K562 (cell line): ENCODE measurements around the gene TMEM217. TPM values are rescaled to one million over a fixed set of nuclear protein-coding genes. Genes with fewer than 3 reads are reported as not detected.

Experiments used
- ARNT ChIP-seq, 2 experiments: fragments of 450-650 bp; IDR thresholded peaks; 2 replicates each; pipeline ENCODE4 v1.6.1; 2016; ENCODE audit warnings: mild to moderate bottlenecking in 1 of 2
- BRCA1 ChIP-seq, 2 experiments: fragments of 450-650 bp in 1 of 2; sonication (generic) in 1 of 2; formaldehyde crosslinking in 1 of 2; IDR thresholded peaks; 2 replicates each; pipeline versions ENCODE4 v1.5.0 to v1.6.1; 2017 to 2020; ENCODE audit warnings: mild to moderate bottlenecking in 1 of 2, missing genetic modification reagents in 1 of 2
- CEBPG ChIP-seq, 3 experiments: fragments of 200-800 bp in 1 of 3; sonication (Bioruptor generic) in 1 of 3; sonication (generic) in 1 of 3; formaldehyde crosslinking in 1 of 3; IDR thresholded peaks in 2 of 3; conservative IDR thresholded peaks in 1 of 3; 2 replicates each; pipeline versions ENCODE4 v1.6.1 to v1.8.0; 2016 to 2022; ENCODE audit warnings: missing compliant biosample characterization in 2 of 3, missing genetic modification characterization in 2 of 3, mild to moderate bottlenecking in 1 of 3, missing genetic modification reagents in 1 of 3
- CLOCK ChIP-seq: fragments of 250-450 bp; sonication (Bioruptor Pico); IDR thresholded peaks from 2 replicates; pipeline ENCODE4 v1.4.0; 2020; ENCODE audit warnings: mild to moderate bottlenecking, moderate library complexity, borderline replicate concordance
- FOSL1 ChIP-seq: fragments of 200-800 bp; sonication (Bioruptor generic); conservative IDR thresholded peaks from 2 replicates; pipeline ENCODE4 v1.6.1; 2016; ENCODE audit warnings: missing genetic modification characterization, missing compliant biosample characterization
- HDAC1 ChIP-seq, 2 experiments: fragments of 450-650 bp; IDR thresholded peaks; 2 replicates each; pipeline ENCODE4 v1.6.1; 2016 to 2017; ENCODE audit warnings: inconsistent platforms in 1 of 2, mild to moderate bottlenecking in 1 of 2, moderate library complexity in 1 of 2
- KDM1A ChIP-seq, 2 experiments: fragments of 450-650 bp; IDR thresholded peaks; 2 replicates each; pipeline ENCODE4 v1.6.1; 2016; ENCODE audit warnings: mild to moderate bottlenecking in 2 of 2
- LEF1 ChIP-seq: fragments of 450-650 bp; IDR thresholded peaks from 2 replicates; pipeline ENCODE4 v1.6.1; 2016; ENCODE audit warnings: mild to moderate bottlenecking
- MYC ChIP-seq, 2 experiments: fragments of 250-450 bp in 1 of 2; sonication (Bioruptor Pico) in 1 of 2; IDR thresholded peaks; 2 replicates each; pipeline versions ENCODE4 v1.5.1 to v1.6.1; 2012 to 2021; ENCODE audit warnings: low read depth in 2 of 2, borderline replicate concordance in 1 of 2, improper control_type of control experiment in 1 of 2, low read length in 1 of 2, mild to moderate bottlenecking in 1 of 2, moderate library complexity in 1 of 2
- RAD21 ChIP-seq, 2 experiments: fragments of 250-450 bp in 1 of 2; fragments of 450-650 bp in 1 of 2; sonication (Bioruptor Pico) in 1 of 2; formaldehyde crosslinking in 1 of 2; IDR thresholded peaks in 1 of 2; conservative IDR thresholded peaks in 1 of 2; 2 replicates each; pipeline versions ENCODE4 v1.4.0 to v1.8.0; 2020 to 2022; ENCODE audit warnings: mild to moderate bottlenecking in 2 of 2, moderate library complexity in 1 of 2
- SPI1 ChIP-seq: IDR thresholded peaks from 2 replicates; pipeline ENCODE4 v1.6.1; 2011; ENCODE audit warnings: low read depth, low read length, control low read depth, borderline replicate concordance
- YBX1 ChIP-seq: fragments of 450-650 bp; IDR thresholded peaks from 2 replicates; pipeline ENCODE4 v1.7.1; 2016; ENCODE audit warnings: mild to moderate bottlenecking
- ZBTB5 ChIP-seq: fragments of 450-650 bp; IDR thresholded peaks from 2 replicates; pipeline ENCODE4 v1.6.1; 2017; ENCODE audit warnings: antibody characterized with exemption
- ZNF23 ChIP-seq: fragments of 250-450 bp; sonication (Bioruptor Pico); IDR thresholded peaks from 2 replicates; pipeline ENCODE4 v1.4.0; 2020; ENCODE audit warnings: mild to moderate bottlenecking
- ZNF589 ChIP-seq: fragments of 200-800 bp; sonication (Bioruptor generic); IDR thresholded peaks from 2 replicates; pipeline ENCODE4 v1.6.1; 2016; ENCODE audit warnings: low read depth, missing genetic modification characterization, missing compliant biosample characterization
- polyA plus RNA-seq, 8 experiments: library from polyadenylated mRNA; depleted of rRNA in 4 of 8; stranded (reverse) in 5 of 8; unstranded in 3 of 8; fragments of >200 nt; fragmentation: Nextera tagmentation in 2 of 8; fragmentation: Illumina TruSeq in 1 of 8; extraction: Ambion mirVana in 2 of 8; extraction: Trizol in 1 of 8; gene quantifications; 2 replicates each; pipeline versions ENCODE4 v1.2.1 to v1.2.3, GENCODE V29; 2011 to 2014; ENCODE audit warnings: inconsistent platforms in 1 of 8, missing spikeins in 1 of 8
- total RNA-seq, 7 experiments: library from RNA; depleted of rRNA in 6 of 7; stranded (reverse); fragments of >200 nt in 6 of 7; fragmentation: Illumina TruSeq in 2 of 7; extraction: Trizol in 2 of 7; gene quantifications; 2 replicates each; pipeline versions ENCODE4 v1.2.1 to v1.2.3, GENCODE V29; 2011 to 2021; ENCODE audit warnings: low replicate concordance in 1 of 7
- TF ChIP-seq, protein P1 (sequence below): fragments of 150-350 bp; conservative IDR thresholded peaks from 2 replicates; pipeline ENCODE4 v1.6.1; 2014; ENCODE audit warnings: low read length
- TF ChIP-seq, protein P2 (sequence below): sonication (generic); formaldehyde crosslinking; IDR thresholded peaks from 2 replicates; pipeline ENCODE4 v1.8.1; 2023; ENCODE audit warnings: mild to moderate bottlenecking, missing genetic modification reagents

TMEM217 gene
- total and polyA plus RNA-seq, 9 of the 15 experiments (the other 6 are each of a cell fraction or from before 2014, with no cell fraction given) = 1.3 to 8.0 (median 1.9) TPM

DNA sequence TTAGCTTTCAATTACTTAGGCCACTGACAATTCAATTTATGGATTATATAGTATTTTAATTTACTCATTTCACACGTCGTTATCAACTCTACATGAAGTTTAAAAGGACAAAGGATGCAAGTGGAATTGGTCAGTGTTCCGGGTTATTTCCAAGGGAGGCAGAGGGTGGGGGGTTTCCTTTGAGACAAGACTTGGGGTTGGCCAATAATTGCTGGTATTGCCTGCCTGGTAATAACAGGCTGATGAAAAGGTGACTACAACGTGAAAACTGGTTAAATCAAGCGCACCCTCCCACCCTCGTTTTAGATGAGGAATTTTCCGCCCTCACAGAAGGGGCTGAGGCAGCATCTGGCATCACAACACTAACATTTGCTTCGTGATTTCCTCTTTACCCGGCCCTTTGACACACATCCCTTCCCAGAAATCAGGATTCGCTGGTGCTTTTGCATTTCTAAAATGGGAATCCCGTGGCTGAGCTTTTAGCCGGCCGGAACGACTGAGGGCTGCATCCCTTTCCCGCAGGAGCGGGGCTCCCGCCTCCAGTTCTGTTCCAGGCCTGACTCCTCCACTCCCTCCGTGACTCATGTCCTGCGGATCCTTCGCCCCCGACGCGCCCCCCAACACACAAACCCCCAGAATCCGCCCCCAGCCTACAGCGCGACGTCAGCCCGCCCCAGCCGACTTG lies 89.0 kb downstream of the TMEM217 start (continued):
- TF ChIP-seq, protein P1, sequence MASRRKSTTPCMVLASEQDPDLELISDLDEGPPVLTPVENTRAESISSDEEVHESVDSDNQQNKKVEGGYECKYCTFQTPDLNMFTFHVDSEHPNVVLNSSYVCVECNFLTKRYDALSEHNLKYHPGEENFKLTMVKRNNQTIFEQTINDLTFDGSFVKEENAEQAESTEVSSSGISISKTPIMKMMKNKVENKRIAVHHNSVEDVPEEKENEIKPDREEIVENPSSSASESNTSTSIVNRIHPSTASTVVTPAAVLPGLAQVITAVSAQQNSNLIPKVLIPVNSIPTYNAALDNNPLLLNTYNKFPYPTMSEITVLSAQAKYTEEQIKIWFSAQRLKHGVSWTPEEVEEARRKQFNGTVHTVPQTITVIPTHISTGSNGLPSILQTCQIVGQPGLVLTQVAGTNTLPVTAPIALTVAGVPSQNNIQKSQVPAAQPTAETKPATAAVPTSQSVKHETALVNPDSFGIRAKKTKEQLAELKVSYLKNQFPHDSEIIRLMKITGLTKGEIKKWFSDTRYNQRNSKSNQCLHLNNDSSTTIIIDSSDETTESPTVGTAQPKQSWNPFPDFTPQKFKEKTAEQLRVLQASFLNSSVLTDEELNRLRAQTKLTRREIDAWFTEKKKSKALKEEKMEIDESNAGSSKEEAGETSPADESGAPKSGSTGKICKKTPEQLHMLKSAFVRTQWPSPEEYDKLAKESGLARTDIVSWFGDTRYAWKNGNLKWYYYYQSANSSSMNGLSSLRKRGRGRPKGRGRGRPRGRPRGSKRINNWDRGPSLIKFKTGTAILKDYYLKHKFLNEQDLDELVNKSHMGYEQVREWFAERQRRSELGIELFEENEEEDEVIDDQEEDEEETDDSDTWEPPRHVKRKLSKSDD = no peak
- TF ChIP-seq RAD21 (CRISPR knock-in tag; conservative IDR thresholded peaks at IDR 0.05 in 1 of 2, IDR thresholded peaks at IDR 0.05 in 1 of 2) (no peak), KDM1A (IDR thresholded peaks at IDR 0.05) (no peak), YBX1 (no peak), LEF1 (no peak), SPI1 (0 out of 2 replicates have a peak, but pooled peaks have one; percentile 8), ZNF23 (CRISPR knock-in tag) (no peak), CEBPG (CRISPR knock-in tag; IDR thresholded peaks at IDR 0.05) (no peak), CEBPG (tag; conservative IDR thresholded peaks at IDR 0.05 in 1 of 2, IDR thresholded peaks at IDR 0.05 in 1 of 2) (peak; percentile 58 to 63), CLOCK (CRISPR knock-in tag) (no peak), ZNF589 (CRISPR knock-in tag) (peak; percentile 24; the same call in 1 of the 2 replicates), ZBTB5 (no peak), FOSL1 (tag) (peak; percentile 83), HDAC1 (IDR thresholded peaks at IDR 0.05) (0 out of 4 replicates have a peak, but pooled peaks of 1 of the 2 experiments have one; percentile 6), ARNT (IDR thresholded peaks at IDR 0.05) (0 out of 4 replicates have a peak, but pooled peaks of 1 of the 2 experiments have one; percentile 29), MYC (IDR thresholded peaks at IDR 0.05; ENCODE audit: low read depth, low read length) (no peak), MYC (CRISPR knock-in tag; IDR thresholded peaks at IDR 0.05; ENCODE audit: borderline replicate concordance, low read depth) (peak; percentile 81; the same call in 1 of the 2 replicates), BRCA1 (IDR thresholded peaks at IDR 0.05) (no peak), BRCA1 (CRISPR knock-in tag; IDR thresholded peaks at IDR 0.05) (peak; percentile 25; the same call in 1 of the 2 replicates)
- TF ChIP-seq, protein P2, sequence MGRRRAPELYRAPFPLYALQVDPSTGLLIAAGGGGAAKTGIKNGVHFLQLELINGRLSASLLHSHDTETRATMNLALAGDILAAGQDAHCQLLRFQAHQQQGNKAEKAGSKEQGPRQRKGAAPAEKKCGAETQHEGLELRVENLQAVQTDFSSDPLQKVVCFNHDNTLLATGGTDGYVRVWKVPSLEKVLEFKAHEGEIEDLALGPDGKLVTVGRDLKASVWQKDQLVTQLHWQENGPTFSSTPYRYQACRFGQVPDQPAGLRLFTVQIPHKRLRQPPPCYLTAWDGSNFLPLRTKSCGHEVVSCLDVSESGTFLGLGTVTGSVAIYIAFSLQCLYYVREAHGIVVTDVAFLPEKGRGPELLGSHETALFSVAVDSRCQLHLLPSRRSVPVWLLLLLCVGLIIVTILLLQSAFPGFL = 0 out of 2 replicates have a peak, but pooled peaks have one; percentile 54
